Activated naive CD4-positive, alpha-beta T cell treated with anti-CD3 and anti-CD28 coated beads for 36 hours (primary cell): ENCODE measurements around the gene FHIT. TPM values are rescaled to one million over a fixed set of nuclear protein-coding genes. Genes with fewer than 3 reads are reported as not detected.

ENCODE experiments used
- CTCF ChIA-PET: fragments of 350-600 bp; sonication (Branson Sonifier 250); formaldehyde crosslinking; loops from one replicate; lab custom pipeline; 2021; ENCODE audit warnings: antibody characterized with exemption; lab: Charles Lee
- DNase-seq: peaks from one replicate; pipeline ENCODE4 v3.0.0-alpha.2; 2020
- H3K27ac Mint-ChIP-seq: one replicate; pipeline ENCODE4 v1.8.0; 2021; ENCODE audit warnings: mild to moderate bottlenecking, mixed read lengths
- H3K27me3 Mint-ChIP-seq: one replicate; pipeline ENCODE4 v1.8.0; 2021; ENCODE audit warnings: low read depth, mixed read lengths
- H3K36me3 Mint-ChIP-seq: one replicate; pipeline ENCODE4 v1.8.0; 2021; ENCODE audit warnings: low read depth, mixed read lengths
- H3K4me1 Mint-ChIP-seq: one replicate; pipeline ENCODE4 v1.8.0; 2021; ENCODE audit warnings: low read depth, mixed read lengths
- H3K4me3 Mint-ChIP-seq: one replicate; pipeline ENCODE4 v1.8.0; 2021; ENCODE audit warnings: mild to moderate bottlenecking, moderate library complexity, mixed read lengths
- H3K9me3 Mint-ChIP-seq: one replicate; pipeline ENCODE4 v1.8.0; 2021; ENCODE audit warnings: mixed read lengths
- intact Hi-C: fragments of 100-400 bp; cut with micrococcal nuclease; formaldehyde crosslinking; loops from one replicate; pipeline ENCODE4 v1.15.1; 2023
- total RNA-seq, 2 experiments: library from RNA; stranded (reverse); gene quantifications; one replicate each; pipeline ENCODE4 v1.2.3, GENCODE V29; 2021

FHIT gene
- total RNA-seq, 2 experiments from 2014 or later, result 20.2 to 22.7 TPM

DNA sequence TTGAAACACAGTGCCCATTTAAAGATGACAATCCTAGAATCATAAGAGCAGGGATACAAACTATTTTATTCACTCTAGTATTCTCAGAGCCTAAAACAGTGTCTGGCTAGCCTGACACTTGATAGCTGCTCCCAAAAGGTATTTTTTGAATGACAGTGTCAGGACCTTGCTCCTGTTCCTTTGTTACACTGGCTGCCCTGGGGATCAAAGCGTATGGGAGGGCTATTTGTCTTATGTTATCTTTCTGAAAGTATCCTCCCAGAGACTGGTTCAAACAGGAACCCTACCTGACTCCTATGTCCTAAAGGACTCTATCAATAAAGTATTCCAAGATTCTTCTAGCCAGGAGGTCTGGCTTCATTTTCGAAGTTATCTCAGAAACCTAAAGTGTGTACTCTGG, 621.4 kb downstream of the FHIT start:
- Mint-ChIP-seq H3K36me3 (no peaks in the 10 kb centered on the region), H3K27me3 (no peaks in the 10 kb centered on the region), H3K27ac (no peak overlapping the region), H3K4me3 (no peak overlapping the region), H3K4me1 (no peaks in the 10 kb centered on the region), H3K9me3 (no peaks in the 10 kb centered on the region)
- CTCF ChIA-PET, result no interaction called here
- DNase-seq, result no peak
- intact Hi-C loops, result no loop called here

GRCh38 chr3:60622349-60622748, 628.9 kb downstream of the FHIT start:
- no peaks in the 10 kb centered on the region for H3K27me3 Mint-ChIP-seq
- no peak overlapping the region for H3K27ac Mint-ChIP-seq
- CTCF ChIA-PET, result no interaction called here
- DNase-seq, result no peak
- no peaks in the 10 kb centered on the region for H3K36me3 Mint-ChIP-seq
- H3K9me3 Mint-ChIP-seq, result peaks cover 4% of the 10 kb centered on the region
- intact Hi-C loops, result no loop called here
- H3K4me1 Mint-ChIP-seq, result no peaks in the 10 kb centered on the region
- no peak overlapping the region for H3K4me3 Mint-ChIP-seq

DNA sequence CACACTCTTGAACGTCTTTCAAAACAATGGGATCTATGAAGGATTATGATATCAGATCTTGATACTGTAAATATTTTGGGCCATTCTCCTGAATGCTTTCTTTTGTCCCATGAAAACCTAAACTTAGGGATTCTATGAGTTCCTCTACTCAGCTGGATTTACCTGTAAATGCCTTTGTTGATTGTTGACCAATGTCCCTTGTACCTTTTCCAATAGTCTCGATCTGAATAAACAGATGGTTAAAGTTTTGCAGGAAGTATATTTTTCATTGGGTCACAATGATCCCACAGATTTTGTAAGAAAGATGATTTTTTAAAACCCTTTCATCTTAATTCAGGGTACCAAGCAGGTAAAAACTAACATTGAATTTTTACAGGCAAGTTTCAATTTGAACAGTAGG, 634.1 kb downstream of the FHIT start:
- CTCF ChIA-PET, result no interaction called here
- no peaks in the 10 kb centered on the region for H3K36me3 Mint-ChIP-seq
- H3K9me3 Mint-ChIP-seq, result peaks cover 4% of the 10 kb centered on the region
- intact Hi-C loops, result no loop called here
- no peak for DNase-seq
- no peaks in the 10 kb centered on the region for H3K4me1 Mint-ChIP-seq
- H3K27me3 Mint-ChIP-seq, result no peaks in the 10 kb centered on the region
- H3K4me3 Mint-ChIP-seq, result no peak overlapping the region
- no peak overlapping the region for H3K27ac Mint-ChIP-seq

GRCh38 chr3:60613769-60614303, 637.4 kb downstream of the FHIT start:
- CTCF ChIA-PET, result no interaction called here
- Mint-ChIP-seq H3K9me3 (no peaks in the 10 kb centered on the region), H3K27ac (no peak overlapping the region), H3K4me3 (no peak overlapping the region), H3K4me1 (no peaks in the 10 kb centered on the region), H3K36me3 (no peaks in the 10 kb centered on the region), H3K27me3 (no peaks in the 10 kb centered on the region)
- intact Hi-C loops, result no loop called here
- DNase-seq, result no peak

GRCh38 chr3:60610441-60611112, 640.7 kb downstream of the FHIT start:
- H3K27ac Mint-ChIP-seq, result no peak overlapping the region
- no peaks in the 10 kb centered on the region for H3K4me1 Mint-ChIP-seq
- H3K36me3 Mint-ChIP-seq, result no peaks in the 10 kb centered on the region
- no peak overlapping the region for H3K4me3 Mint-ChIP-seq
- no peaks in the 10 kb centered on the region for H3K9me3 Mint-ChIP-seq
- intact Hi-C loops, result no loop called here
- CTCF ChIA-PET, result no interaction called here
- no peaks in the 10 kb centered on the region for H3K27me3 Mint-ChIP-seq
- no peak for DNase-seq

DNA sequence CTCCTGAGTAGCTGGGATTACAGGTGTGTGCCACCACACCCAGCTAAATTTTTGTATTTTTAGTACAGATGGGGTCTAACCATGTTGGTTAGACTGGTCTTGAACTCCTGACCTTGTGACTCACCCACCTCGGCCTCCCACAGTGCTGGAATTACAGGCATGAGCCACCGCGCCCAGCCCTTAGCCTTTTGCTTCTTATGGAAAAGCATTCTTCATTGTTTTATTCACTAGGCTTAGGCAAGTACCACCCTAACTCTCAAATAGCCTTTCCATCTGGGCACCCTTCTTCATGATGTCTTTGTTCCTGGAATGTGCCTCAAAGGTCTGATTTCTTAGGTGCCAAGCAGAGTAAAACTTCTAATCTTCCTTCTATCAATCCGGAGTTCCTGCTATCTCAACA, 641.8 kb downstream of the FHIT start:
- Mint-ChIP-seq H3K27me3 (no peaks in the 10 kb centered on the region), H3K9me3 (no peaks in the 10 kb centered on the region), H3K36me3 (no peaks in the 10 kb centered on the region), H3K27ac (no peak overlapping the region), H3K4me1 (no peaks in the 10 kb centered on the region), H3K4me3 (no peak overlapping the region)
- CTCF ChIA-PET, result no interaction called here
- intact Hi-C loops, result no loop called here
- no peak for DNase-seq

- DNase-seq, result no peak
- Mint-ChIP-seq H3K36me3 (no peaks in the 10 kb centered on the region), H3K9me3 (no peaks in the 10 kb centered on the region), H3K4me3 (no peak overlapping the region), H3K4me1 (peaks cover 25% of the 10 kb centered on the region), H3K27me3 (no peaks in the 10 kb centered on the region), H3K27ac (no peak overlapping the region)
- intact Hi-C loops, result no loop called here
- CTCF ChIA-PET, result no interaction called here
Measured at GRCh38 chr3:60603860-60604259, 647.4 kb downstream of the FHIT start.

DNA sequence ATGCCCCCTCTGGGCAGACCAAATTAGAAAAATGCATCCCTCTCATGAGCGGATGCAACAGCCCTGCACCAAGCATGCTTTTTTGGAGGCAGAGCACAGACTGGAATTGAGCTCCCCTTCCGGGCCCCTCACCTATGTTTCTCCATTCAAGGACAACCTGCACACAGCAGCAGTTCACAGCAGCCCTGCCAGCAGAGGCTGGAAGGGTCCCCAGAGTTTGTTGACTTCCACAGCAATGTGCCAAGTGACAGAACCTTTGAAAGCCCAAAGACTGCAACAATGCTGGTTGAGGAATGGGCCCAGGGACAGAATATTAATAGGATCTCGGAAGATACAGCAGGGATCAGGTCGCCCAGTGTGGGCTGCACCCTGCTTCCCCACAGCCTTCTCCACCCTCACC, 650.4 kb downstream of the FHIT start:
- Mint-ChIP-seq H3K27me3 (no peaks in the 10 kb centered on the region), H3K4me1 (peaks cover 25% of the 10 kb centered on the region), H3K36me3 (no peaks in the 10 kb centered on the region), H3K27ac (no peak overlapping the region), H3K4me3 (no peak overlapping the region), H3K9me3 (no peaks in the 10 kb centered on the region)
- CTCF ChIA-PET, result no interaction called here
- DNase-seq, result no peak
- intact Hi-C loops, result no loop called here

GRCh38 chr3:60599586-60599985, 651.7 kb downstream of the FHIT start:
- no peak overlapping the region for H3K27ac Mint-ChIP-seq
- no peaks in the 10 kb centered on the region for H3K27me3 Mint-ChIP-seq
- H3K4me1 Mint-ChIP-seq, result peaks cover 25% of the 10 kb centered on the region
- H3K4me3 Mint-ChIP-seq, result no peak overlapping the region
- no peaks in the 10 kb centered on the region for H3K36me3 Mint-ChIP-seq
- CTCF ChIA-PET, result no interaction called here
- no peak for DNase-seq
- intact Hi-C loops, result loop anchor here (10.0 kb wide), 1 partner anchor 365 kb away; no protein-coding TSS in a partner anchor
- H3K9me3 Mint-ChIP-seq, result no peaks in the 10 kb centered on the region

- H3K36me3 Mint-ChIP-seq, result no peaks in the 10 kb centered on the region
- no peaks in the 10 kb centered on the region for H3K9me3 Mint-ChIP-seq
- no peak overlapping the region for H3K4me3 Mint-ChIP-seq
- CTCF ChIA-PET, result no interaction called here
- H3K27ac Mint-ChIP-seq, result no peak overlapping the region
- H3K27me3 Mint-ChIP-seq, result no peaks in the 10 kb centered on the region
- peaks cover 24% of the 10 kb centered on the region for H3K4me1 Mint-ChIP-seq
- intact Hi-C loops, result loop anchor here (10.0 kb wide), 1 partner anchor 364 kb away; no protein-coding TSS in a partner anchor
- no peak for DNase-seq
Measured at GRCh38 chr3:60598671-60599070, 652.6 kb downstream of the FHIT start.

- no peak overlapping the region for H3K27ac Mint-ChIP-seq
- CTCF ChIA-PET, result no interaction called here
- no peaks in the 10 kb centered on the region for H3K9me3 Mint-ChIP-seq
- no peaks in the 10 kb centered on the region for H3K4me1 Mint-ChIP-seq
- no peak for DNase-seq
- no peaks in the 10 kb centered on the region for H3K36me3 Mint-ChIP-seq
- no peaks in the 10 kb centered on the region for H3K27me3 Mint-ChIP-seq
- H3K4me3 Mint-ChIP-seq, result no peak overlapping the region
- intact Hi-C loops, result loop anchor here (10.0 kb wide), 1 partner anchor 359 kb away; no protein-coding TSS in a partner anchor
Measured at GRCh38 chr3:60594025-60594424, 657.2 kb downstream of the FHIT start.

- Mint-ChIP-seq H3K4me1 (no peaks in the 10 kb centered on the region), H3K4me3 (no peak overlapping the region), H3K27ac (no peak overlapping the region), H3K36me3 (no peaks in the 10 kb centered on the region), H3K27me3 (no peaks in the 10 kb centered on the region), H3K9me3 (no peaks in the 10 kb centered on the region)
- CTCF ChIA-PET, result no interaction called here
- DNase-seq, result no peak
- intact Hi-C loops, result loop anchor here (10.0 kb wide), 1 partner anchor 356 kb away; no protein-coding TSS in a partner anchor
Measured at GRCh38 chr3:60591267-60591666, 660.0 kb downstream of the FHIT start.

DNA sequence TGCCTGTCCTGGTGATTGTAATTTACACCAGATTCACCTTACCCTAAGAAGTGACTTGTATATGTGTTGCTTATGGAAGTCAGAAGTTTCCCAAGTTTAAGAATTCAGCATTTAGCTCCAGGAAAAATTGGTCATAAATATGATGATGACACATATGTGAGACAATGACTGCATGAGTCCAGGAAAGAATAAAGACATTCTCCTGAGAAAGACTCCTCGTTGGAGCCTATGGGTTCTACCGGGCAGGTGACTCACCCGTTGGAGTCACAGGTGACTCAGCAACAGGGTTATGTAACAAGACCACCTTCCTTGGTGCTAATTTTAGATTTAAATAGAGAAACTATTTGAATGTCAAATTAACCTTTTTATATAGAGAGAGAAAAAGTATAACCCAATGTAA, 662.4 kb downstream of the FHIT start:
- intact Hi-C loops, result no loop called here
- no peaks in the 10 kb centered on the region for H3K27me3 Mint-ChIP-seq
- no peak for DNase-seq
- no peaks in the 10 kb centered on the region for H3K4me1 Mint-ChIP-seq
- no peak overlapping the region for H3K27ac Mint-ChIP-seq
- no peak overlapping the region for H3K4me3 Mint-ChIP-seq
- CTCF ChIA-PET, result no interaction called here
- no peaks in the 10 kb centered on the region for H3K36me3 Mint-ChIP-seq
- H3K9me3 Mint-ChIP-seq, result no peaks in the 10 kb centered on the region
